ENCODE results near the gene TYW5.

DNA sequence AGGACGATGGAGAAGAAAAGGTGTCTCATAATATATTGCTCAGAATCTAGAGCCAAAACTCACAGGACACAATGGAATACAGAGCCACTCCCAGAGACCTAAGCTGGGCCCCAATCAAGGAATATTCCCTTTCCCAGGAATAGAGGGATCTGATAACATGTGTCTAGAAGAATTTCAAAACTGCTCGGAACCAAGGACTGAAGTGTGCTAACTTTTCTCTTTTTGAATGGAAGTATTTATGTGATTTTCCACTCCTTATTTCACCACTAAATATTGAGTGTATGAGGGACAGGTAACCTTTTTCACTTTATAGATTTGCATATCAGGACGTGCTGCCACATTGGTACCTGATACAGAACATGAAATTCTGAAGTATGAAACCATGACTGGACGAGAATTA, 53.3 kb downstream of the TYW5 start:
- TF ChIP-seq, protein P1, sequence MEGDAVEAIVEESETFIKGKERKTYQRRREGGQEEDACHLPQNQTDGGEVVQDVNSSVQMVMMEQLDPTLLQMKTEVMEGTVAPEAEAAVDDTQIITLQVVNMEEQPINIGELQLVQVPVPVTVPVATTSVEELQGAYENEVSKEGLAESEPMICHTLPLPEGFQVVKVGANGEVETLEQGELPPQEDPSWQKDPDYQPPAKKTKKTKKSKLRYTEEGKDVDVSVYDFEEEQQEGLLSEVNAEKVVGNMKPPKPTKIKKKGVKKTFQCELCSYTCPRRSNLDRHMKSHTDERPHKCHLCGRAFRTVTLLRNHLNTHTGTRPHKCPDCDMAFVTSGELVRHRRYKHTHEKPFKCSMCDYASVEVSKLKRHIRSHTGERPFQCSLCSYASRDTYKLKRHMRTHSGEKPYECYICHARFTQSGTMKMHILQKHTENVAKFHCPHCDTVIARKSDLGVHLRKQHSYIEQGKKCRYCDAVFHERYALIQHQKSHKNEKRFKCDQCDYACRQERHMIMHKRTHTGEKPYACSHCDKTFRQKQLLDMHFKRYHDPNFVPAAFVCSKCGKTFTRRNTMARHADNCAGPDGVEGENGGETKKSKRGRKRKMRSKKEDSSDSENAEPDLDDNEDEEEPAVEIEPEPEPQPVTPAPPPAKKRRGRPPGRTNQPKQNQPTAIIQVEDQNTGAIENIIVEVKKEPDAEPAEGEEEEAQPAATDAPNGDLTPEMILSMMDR (conservative IDR thresholded peaks at IDR 0.05 in 1 of 2, IDR thresholded peaks at IDR 0.05 in 1 of 2; ENCODE audit: low read depth in 1 of 2, low read length in 2 of 2) = no peak
- TF ChIP-seq EZH2 (IDR thresholded peaks at IDR 0.05; ENCODE audit: low read length, missing control alignments) = no peak

Measured in fibroblast of lung (primary cell).